Tibial nerve (tissue), 4 donors: ENCODE measurements around the gene GNG12.

Experiments used
- CTCF ChIP-seq, 5 experiments: fragments of 200-600 bp in 3 of 5; fragments of 450-650 bp in 2 of 5; sonication (generic) in 3 of 5; IDR thresholded peaks; one replicate each; pipeline ENCODE4 v1.5.1; 2016 to 2019; ENCODE audit warnings: antibody characterized with exemption in 5 of 5, mild to moderate bottlenecking in 3 of 5, moderate library complexity in 2 of 5
- EP300 ChIP-seq, 2 donors: sonication (generic); formaldehyde crosslinking; IDR thresholded peaks; one replicate each; pipeline ENCODE4 v1.6.1; 2017; ENCODE audit warnings: antibody characterized with exemption in 2 of 2, mild to moderate bottlenecking in 1 of 2
- POLR2A ChIP-seq, 2 donors: fragments of 450-650 bp; IDR thresholded peaks; one replicate each; pipeline ENCODE4 v1.6.1; 2017; ENCODE audit warnings: antibody characterized with exemption in 2 of 2, mild to moderate bottlenecking in 2 of 2, moderate library complexity in 2 of 2

- TF ChIP-seq CTCF (IDR thresholded peaks at IDR 0.05): peak; percentile 27 to 68 (median 40)
- no peak for TF ChIP-seq POLR2A (IDR thresholded peaks at IDR 0.05)
- TF ChIP-seq EP300 (IDR thresholded peaks at IDR 0.05): no peak
These were observed 16.9 kb upstream of the GNG12 start for GRCh38 chr1:67850151-67850551.
